Stomach (tissue), 4 donors: ENCODE measurements around the gene NUDCD2.
A peak's percentile ranks its signal among the peaks of the same experiment; 100 is the strongest.

Experiments
- CTCF ChIP-seq, 7 experiments: fragments of 450-650 bp in 4 of 7; fragments of 200-600 bp in 3 of 7; sonication (generic) in 3 of 7; IDR thresholded peaks; one replicate each; pipeline ENCODE4 v1.5.1; 2016 to 2019; ENCODE audit warnings: antibody characterized with exemption in 7 of 7, control low read depth in 2 of 7, mild to moderate bottlenecking in 1 of 7
- POLR2AphosphoS5 ChIP-seq, 3 donors: sonication (generic); formaldehyde crosslinking; IDR thresholded peaks; one replicate each; pipeline ENCODE4 v1.6.1; 2016; ENCODE audit warnings: antibody characterized with exemption in 3 of 3

- TF ChIP-seq CTCF (IDR thresholded peaks at IDR 0.05) (peak in 1 of 7 experiments; percentile 18), POLR2AphosphoS5 (IDR thresholded peaks at IDR 0.05) (peak in 2 of 3 donors; percentile 46 to 75)
These were observed 43.5 kb upstream of the NUDCD2 start for GRCh38 chr5:163503106-163504078.
